Suprapubic skin (tissue), 4 donors: ENCODE measurements around the gene GLIS1.

Source experiments
- EP300 ChIP-seq: sonication (generic); formaldehyde crosslinking; IDR thresholded peaks from one replicate; pipeline ENCODE4 v1.6.1; 2017; ENCODE audit warnings: antibody characterized with exemption
- POLR2A ChIP-seq, 2 donors: fragments of 450-650 bp; IDR thresholded peaks; one replicate each; pipeline ENCODE4 v1.6.1; 2017; ENCODE audit warnings: antibody characterized with exemption in 2 of 2, mild to moderate bottlenecking in 2 of 2, moderate library complexity in 2 of 2
- POLR2AphosphoS5 ChIP-seq, 3 donors: sonication (generic); formaldehyde crosslinking; IDR thresholded peaks; one replicate each; pipeline ENCODE4 v1.6.1; 2017; ENCODE audit warnings: antibody characterized with exemption in 3 of 3
- TF ChIP-seq, protein P1 (sequence below), 2 donors: fragments of 200-600 bp in 1 of 2; fragments of 450-650 bp in 1 of 2; sonication (generic) in 1 of 2; IDR thresholded peaks; one replicate each; pipeline ENCODE4 v1.5.1; 2016 to 2019; ENCODE audit warnings: antibody characterized with exemption in 2 of 2, mild to moderate bottlenecking in 1 of 2, moderate library complexity in 1 of 2

DNA sequence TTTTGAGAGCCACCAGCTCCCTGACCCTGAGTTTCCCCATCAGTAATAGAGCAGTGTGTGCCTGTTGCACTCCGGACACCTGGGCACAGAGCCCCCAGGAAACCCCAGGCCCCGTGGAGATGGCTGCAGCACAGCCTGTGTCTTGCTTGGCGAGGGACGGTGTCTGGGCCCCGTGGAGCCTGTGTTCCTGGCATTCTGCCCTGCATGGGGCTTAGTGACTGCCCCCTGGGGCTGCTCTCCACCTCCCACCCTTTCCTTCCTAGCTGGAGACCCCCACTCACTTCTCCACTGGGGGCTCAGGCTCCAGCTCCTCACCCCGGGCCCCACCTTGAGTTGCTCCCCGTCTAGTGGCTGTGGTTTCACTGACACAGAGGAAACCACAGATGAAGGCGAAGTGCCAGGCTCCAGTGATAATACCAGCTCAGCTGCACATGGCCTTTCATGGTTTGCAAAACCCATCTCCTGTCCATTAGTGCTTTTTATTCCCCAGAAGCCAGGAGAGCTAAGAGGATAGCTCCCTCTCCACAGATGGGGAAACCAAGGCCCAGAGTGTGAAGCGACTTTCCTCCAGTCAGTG is 240.3 kb downstream of the GLIS1 start:
- TF ChIP-seq, protein P1, sequence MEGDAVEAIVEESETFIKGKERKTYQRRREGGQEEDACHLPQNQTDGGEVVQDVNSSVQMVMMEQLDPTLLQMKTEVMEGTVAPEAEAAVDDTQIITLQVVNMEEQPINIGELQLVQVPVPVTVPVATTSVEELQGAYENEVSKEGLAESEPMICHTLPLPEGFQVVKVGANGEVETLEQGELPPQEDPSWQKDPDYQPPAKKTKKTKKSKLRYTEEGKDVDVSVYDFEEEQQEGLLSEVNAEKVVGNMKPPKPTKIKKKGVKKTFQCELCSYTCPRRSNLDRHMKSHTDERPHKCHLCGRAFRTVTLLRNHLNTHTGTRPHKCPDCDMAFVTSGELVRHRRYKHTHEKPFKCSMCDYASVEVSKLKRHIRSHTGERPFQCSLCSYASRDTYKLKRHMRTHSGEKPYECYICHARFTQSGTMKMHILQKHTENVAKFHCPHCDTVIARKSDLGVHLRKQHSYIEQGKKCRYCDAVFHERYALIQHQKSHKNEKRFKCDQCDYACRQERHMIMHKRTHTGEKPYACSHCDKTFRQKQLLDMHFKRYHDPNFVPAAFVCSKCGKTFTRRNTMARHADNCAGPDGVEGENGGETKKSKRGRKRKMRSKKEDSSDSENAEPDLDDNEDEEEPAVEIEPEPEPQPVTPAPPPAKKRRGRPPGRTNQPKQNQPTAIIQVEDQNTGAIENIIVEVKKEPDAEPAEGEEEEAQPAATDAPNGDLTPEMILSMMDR (IDR thresholded peaks at IDR 0.05) = no peak
- TF ChIP-seq POLR2A (IDR thresholded peaks at IDR 0.05) (no peak), EP300 (no peak), POLR2AphosphoS5 (IDR thresholded peaks at IDR 0.05) (no peak)
